ENCODE measurements around the gene EPS8.

DNA sequence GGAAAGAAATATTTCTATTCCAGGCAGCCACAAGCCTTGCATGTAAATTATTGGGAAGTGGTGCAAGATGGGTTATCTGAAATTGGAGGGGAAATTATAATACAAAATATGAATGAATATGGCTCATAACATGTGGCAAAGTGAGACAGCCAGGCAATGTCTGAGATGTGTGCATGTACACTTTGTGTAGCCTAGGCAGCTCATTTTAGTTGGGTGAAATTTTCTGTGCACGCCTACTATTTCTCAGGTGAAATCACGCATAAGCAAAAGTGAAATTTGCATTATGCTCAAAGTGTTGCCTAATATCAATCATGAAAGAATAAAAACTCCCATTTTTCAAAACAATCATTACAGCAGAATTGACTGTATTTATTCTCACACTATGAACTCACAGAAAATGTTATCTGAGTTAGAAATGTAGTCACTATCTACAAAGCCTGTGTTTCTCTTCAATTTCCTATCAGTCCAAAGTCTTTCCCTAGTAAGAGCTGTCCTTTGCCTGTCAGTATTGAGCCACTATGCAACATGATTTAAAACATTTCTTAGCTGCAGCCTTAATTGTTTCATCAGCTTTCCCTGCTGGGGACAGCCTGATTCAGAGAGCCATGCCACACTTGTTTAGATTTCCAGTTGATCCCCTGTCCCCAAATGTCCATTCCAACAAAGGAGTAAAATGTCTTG, 80.7 kb downstream of the EPS8 start:
- TF ChIP-seq, protein P1, sequence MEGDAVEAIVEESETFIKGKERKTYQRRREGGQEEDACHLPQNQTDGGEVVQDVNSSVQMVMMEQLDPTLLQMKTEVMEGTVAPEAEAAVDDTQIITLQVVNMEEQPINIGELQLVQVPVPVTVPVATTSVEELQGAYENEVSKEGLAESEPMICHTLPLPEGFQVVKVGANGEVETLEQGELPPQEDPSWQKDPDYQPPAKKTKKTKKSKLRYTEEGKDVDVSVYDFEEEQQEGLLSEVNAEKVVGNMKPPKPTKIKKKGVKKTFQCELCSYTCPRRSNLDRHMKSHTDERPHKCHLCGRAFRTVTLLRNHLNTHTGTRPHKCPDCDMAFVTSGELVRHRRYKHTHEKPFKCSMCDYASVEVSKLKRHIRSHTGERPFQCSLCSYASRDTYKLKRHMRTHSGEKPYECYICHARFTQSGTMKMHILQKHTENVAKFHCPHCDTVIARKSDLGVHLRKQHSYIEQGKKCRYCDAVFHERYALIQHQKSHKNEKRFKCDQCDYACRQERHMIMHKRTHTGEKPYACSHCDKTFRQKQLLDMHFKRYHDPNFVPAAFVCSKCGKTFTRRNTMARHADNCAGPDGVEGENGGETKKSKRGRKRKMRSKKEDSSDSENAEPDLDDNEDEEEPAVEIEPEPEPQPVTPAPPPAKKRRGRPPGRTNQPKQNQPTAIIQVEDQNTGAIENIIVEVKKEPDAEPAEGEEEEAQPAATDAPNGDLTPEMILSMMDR (IDR thresholded peaks at IDR 0.05): no peak
- TF ChIP-seq POLR2A (IDR thresholded peaks at IDR 0.05): no peak

Data from lower leg skin (tissue), 3 donors.